Heart right ventricle (tissue), 16 donors: ENCODE data around the gene TWNK. TPM values are rescaled to one million over a fixed set of nuclear protein-coding genes. Genes with fewer than 3 reads are reported as not detected.

Experiments
- ATAC-seq, 8 donors: fragments of 200-7000 bp; cut with Tn5 transposase; one replicate each; pipeline ENCODE4 v1.9.1; 2020; ENCODE audit warnings: mild to moderate bottlenecking in 8 of 8, moderate library complexity in 8 of 8, moderate number of reproducible peaks in 1 of 8
- DNase-seq, 2 donors: peaks; one replicate each; pipeline ENCODE4 v3.0.0-alpha.2; 2020
- H3K27ac ChIP-seq, 10 donors: fragments of 200-600 bp; sonication (generic) in 2 of 10; one replicate each; pipeline versions ENCODE4 v1.5.0 to v1.8.0; 2020 to 2022; ENCODE audit warnings: mild to moderate bottlenecking in 3 of 10
- H3K27me3 ChIP-seq, 7 donors: fragments of 200-600 bp; one replicate each; pipeline ENCODE4 v1.8.0; 2021 to 2022; ENCODE audit warnings: mild to moderate bottlenecking in 2 of 7
- H3K36me3 ChIP-seq, 9 donors: fragments of 200-600 bp; sonication (generic) in 1 of 9; one replicate each; pipeline versions ENCODE4 v1.5.0 to v1.8.0; 2020 to 2022; ENCODE audit warnings: mild to moderate bottlenecking in 2 of 9
- H3K4me1 ChIP-seq, 9 donors: fragments of 200-600 bp; sonication (generic) in 1 of 9; one replicate each; pipeline versions ENCODE4 v1.5.0 to v1.8.0; 2020 to 2022; ENCODE audit warnings: mild to moderate bottlenecking in 4 of 9
- H3K4me3 ChIP-seq, 10 donors: fragments of 200-600 bp; sonication (generic) in 2 of 10; one replicate each; pipeline versions ENCODE4 v1.5.0 to v1.8.0; 2020 to 2022; ENCODE audit warnings: mild to moderate bottlenecking in 7 of 10, moderate library complexity in 2 of 10
- H3K9me3 ChIP-seq, 11 donors: fragments of 200-600 bp in 10 of 11; sonication (generic) in 2 of 11; one replicate each; pipeline versions ENCODE4 v1.5.0 to v1.8.0; 2013 to 2022; ENCODE audit warnings: mild to moderate bottlenecking in 2 of 11, control low read depth in 1 of 11, moderate library complexity in 1 of 11
- WGBS, 2 donors: extraction: QIAGEN DNeasy Blood & Tissue Kit; methylation state at CpG; one replicate each; pipeline ENCODE4 v1.1.7; 2013; ENCODE audit warnings: inconsistent platforms in 1 of 2; 5-methylcytosine and 5-hydroxymethylcytosine counted together
- intact Hi-C, 10 donors: fragments of 100-400 bp; cut with DNase I; formaldehyde crosslinking; loops; one replicate each; pipeline versions ENCODE4 v1.11.1 to v1.14.2; 2022
- polyA plus RNA-seq, 2 donors: library from polyadenylated mRNA; stranded (reverse); fragments of 200-250 nt; gene quantifications; one replicate each; pipeline ENCODE4 v1.2.3, GENCODE V29; 2013
- total RNA-seq, 10 donors: library from RNA; stranded (reverse); fragmentation: NEBNext Ultra II Directional in 3 of 10; extraction: Animal tissue kit (Norgen Biotek cat#: 25700) in 3 of 10; gene quantifications; one replicate each; pipeline versions ENCODE4 v1.2.1 to v1.2.4, GENCODE V29; 2021 to 2023
- TF ChIP-seq, protein P1 (sequence below), 9 donors: fragments of 200-600 bp; sonication (generic) in 2 of 9; IDR thresholded peaks; one replicate each; pipeline versions ENCODE4 v1.5.0 to v1.8.0; 2021 to 2022; ENCODE audit warnings: antibody characterized with exemption in 9 of 9, mild to moderate bottlenecking in 5 of 9, moderate library complexity in 1 of 9
- donor health status: Arrhythmogenic right ventricular cardiomyopathy.
- donor health status: ischemic (EF 13 %, LVEDD 7.1; RV severe dilation, severe dysfunction).
- donor health status: healthy with polysubstance abuse.
- donor health status: DM: no; HTN: yes; CAD: no.
- donor health status: DM: no; HTN: no; CAD: no.
- donor health status: ischemic (EF 25% LVEDD 6.9; RV normal size, moderate dysfunction).
- donor health status: ischemic (EF 25% LVEDD 5.7; RV mildly dilated, moderate dysfunction).
- donor health status: healthy.
- donor health status: DM: yes; HTN: yes; CAD: no.
- donor health status: Ischemic cardiomyopathy.
- donor health status: ischemic (EF 35%, LVEDD 5.7; RV mildly dilated, moderate dysfunction).
- donor health status: nonischemic (EF 11% LVEDD 7.7; RV severe dilation, severe dysfunction).
- donor health status: DM: yes; HTN: yes; CAD: no.
- donor health status: PGD.
- donor health status: ischemic (EF 29% LVEDD 5.4; RV normal size, mild dysfunction).
- donor health status: nonischemic (EF 23%, LVEDD 6.1; RV moderate dilation, normal function).

The TWNK gene
- total and polyA plus RNA-seq, 12 donors, result 4.2 to 7.7 (median 5.4) TPM

DNA sequence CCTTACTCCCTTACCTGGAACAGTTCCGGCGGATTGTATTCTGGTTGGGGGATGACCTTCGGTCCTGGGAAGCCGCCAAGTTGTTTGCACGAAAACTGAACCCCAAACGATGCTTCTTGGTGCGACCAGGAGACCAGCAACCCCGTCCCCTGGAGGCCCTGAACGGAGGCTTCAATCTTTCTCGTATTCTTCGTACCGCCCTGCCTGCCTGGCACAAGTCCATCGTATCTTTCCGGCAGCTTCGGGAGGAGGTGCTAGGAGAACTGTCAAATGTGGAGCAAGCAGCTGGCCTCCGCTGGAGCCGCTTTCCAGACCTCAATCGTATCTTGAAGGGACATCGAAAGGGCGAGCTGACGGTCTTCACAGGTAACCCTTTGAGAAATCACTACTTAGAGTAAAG is 1.7 kb downstream of the TWNK start:
- WGBS, 2 donors, result 85 to 89% methylated on average over 21 of the region's 21 CpGs
- DNase-seq, result no peak
- Histone ChIP-seq H3K4me1 (peaks cover 12 to 34% (median 25%) of the 10 kb centered on the region in 9 donors), H3K4me3 (no peak overlapping the region), H3K27me3 (no peaks in the 10 kb centered on the region), H3K9me3 (no peaks in the 10 kb centered on the region), H3K27ac (no peak overlapping the region), H3K36me3 (peaks cover 0 to 62% (median 12%) of the 10 kb centered on the region in 9 donors)
- ATAC-seq, result no peak
- intact Hi-C loops, result loop anchor here in 2 of 10 donors (5.0 kb wide), 2 partner anchors 38 to 43 kb away; partner anchors contain the start of genes PDZD7 (in 1 of the 2) and SFXN3 (in 1 of the 2)
- TF ChIP-seq, protein P1, sequence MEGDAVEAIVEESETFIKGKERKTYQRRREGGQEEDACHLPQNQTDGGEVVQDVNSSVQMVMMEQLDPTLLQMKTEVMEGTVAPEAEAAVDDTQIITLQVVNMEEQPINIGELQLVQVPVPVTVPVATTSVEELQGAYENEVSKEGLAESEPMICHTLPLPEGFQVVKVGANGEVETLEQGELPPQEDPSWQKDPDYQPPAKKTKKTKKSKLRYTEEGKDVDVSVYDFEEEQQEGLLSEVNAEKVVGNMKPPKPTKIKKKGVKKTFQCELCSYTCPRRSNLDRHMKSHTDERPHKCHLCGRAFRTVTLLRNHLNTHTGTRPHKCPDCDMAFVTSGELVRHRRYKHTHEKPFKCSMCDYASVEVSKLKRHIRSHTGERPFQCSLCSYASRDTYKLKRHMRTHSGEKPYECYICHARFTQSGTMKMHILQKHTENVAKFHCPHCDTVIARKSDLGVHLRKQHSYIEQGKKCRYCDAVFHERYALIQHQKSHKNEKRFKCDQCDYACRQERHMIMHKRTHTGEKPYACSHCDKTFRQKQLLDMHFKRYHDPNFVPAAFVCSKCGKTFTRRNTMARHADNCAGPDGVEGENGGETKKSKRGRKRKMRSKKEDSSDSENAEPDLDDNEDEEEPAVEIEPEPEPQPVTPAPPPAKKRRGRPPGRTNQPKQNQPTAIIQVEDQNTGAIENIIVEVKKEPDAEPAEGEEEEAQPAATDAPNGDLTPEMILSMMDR (IDR thresholded peaks at IDR 0.05), result no peak

GRCh38 chr10:100993986-100994708 is 6.8 kb downstream of the TWNK start:
- no peak for ATAC-seq

DNA sequence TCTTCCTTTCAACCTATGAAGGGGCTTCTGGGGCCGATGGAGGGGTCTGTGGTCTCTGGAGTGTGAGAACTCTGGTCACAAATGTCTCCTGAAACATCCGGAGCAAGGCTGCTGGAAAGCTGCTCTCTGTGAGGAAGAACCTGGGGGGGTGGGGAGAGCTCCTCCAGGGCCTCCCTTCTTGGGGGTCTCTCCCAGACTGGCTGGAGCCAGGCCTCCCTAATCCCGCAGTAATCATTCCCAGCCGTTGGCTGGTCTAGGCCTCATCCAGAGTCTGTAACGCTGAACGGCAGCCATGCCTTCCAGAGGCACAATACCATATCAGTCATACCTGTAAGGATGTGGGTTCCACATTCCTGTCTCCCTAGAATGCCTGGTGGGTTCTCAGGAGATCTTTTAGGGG is 7.8 kb downstream of the TWNK start:
- no peaks in the 10 kb centered on the region for H3K9me3 ChIP-seq
- intact Hi-C loops, result loop anchor here in 6 of 10 donors (2.0 to 10.0 kb wide), 5 partner anchors 18 to 70 kb away; partner anchors contain the start of genes KAZALD1 (in 2 of the 6), PDZD7 (in 1 of the 6) and SFXN3 (in 1 of the 6)

More at GRCh38 chr10:100993986-100994708, 6.8 kb downstream of the TWNK start:
- no peaks in the 10 kb centered on the region for H3K9me3 ChIP-seq
- peaks cover 4 to 30% (median 21%) of the 10 kb centered on the region in 9 donors for H3K4me1 ChIP-seq
- H3K27me3 ChIP-seq, result no peaks in the 10 kb centered on the region
- peaks cover 0 to 48% (median 7%) of the 10 kb centered on the region in 9 donors for H3K36me3 ChIP-seq
- intact Hi-C loops, result loop anchor here in 8 of 10 donors (1.0 to 10.0 kb wide), 5 partner anchors 19 to 71 kb away; partner anchors contain the start of gene KAZALD1 (in 1 of the 8)
- no peak overlapping the region for H3K4me3 ChIP-seq
- H3K27ac ChIP-seq, result no peak overlapping the region
- WGBS, 2 donors, result 58 to 61% methylated on average over 10 of the region's 10 CpGs
- DNase-seq, result no peak
- TF ChIP-seq, protein P1 (IDR thresholded peaks at IDR 0.05), result peak; percentile 56 to 82 (median 72)

More for the DNA sequence above, 7.8 kb downstream of the TWNK start:
- Histone ChIP-seq H3K4me1 (peaks cover 4 to 31% (median 18%) of the 10 kb centered on the region in 9 donors), H3K27ac (no peak overlapping the region), H3K36me3 (peaks cover 0 to 40% (median 7%) of the 10 kb centered on the region in 9 donors), H3K27me3 (no peaks in the 10 kb centered on the region), H3K4me3 (no peak overlapping the region)
- TF ChIP-seq, protein P1 (IDR thresholded peaks at IDR 0.05), result no peak
- DNase-seq (no peak), ATAC-seq (no peak)
- 53 to 65% methylated on average over 6 of the region's 6 CpGs for WGBS, 2 donors
